AG09319 (cell line): ENCODE data around the gene MAGI3.
"Not testable (repeated sequence)": the region's sequence is repeated elsewhere in the genome, so short reads cannot be mapped to it uniquely, and the experiment has no call there.

Source experiments
- DNase-seq: peaks from one replicate; pipeline ENCODE4 v3.0.0-alpha.2; 2010; ENCODE audit warnings: low read depth; ENCODE audit errors: extremely low read depth
- CTCF ChIP-seq: IDR thresholded peaks from 2 replicates; pipeline ENCODE4 v1.5.1; 2011; ENCODE audit warnings: low read depth, mild to moderate bottlenecking, inconsistent platforms, low read length, moderate library complexity

MAGI3 gene

GRCh38 chr1:113692824-113693431 lies 302.6 kb downstream of the MAGI3 start:
- DNase-seq: no peak
- TF ChIP-seq CTCF: no peak

- no peak for TF ChIP-seq CTCF
- no peak for DNase-seq
Measured at GRCh38 chr1:113694910-113695309, 304.6 kb downstream of the MAGI3 start.

DNA sequence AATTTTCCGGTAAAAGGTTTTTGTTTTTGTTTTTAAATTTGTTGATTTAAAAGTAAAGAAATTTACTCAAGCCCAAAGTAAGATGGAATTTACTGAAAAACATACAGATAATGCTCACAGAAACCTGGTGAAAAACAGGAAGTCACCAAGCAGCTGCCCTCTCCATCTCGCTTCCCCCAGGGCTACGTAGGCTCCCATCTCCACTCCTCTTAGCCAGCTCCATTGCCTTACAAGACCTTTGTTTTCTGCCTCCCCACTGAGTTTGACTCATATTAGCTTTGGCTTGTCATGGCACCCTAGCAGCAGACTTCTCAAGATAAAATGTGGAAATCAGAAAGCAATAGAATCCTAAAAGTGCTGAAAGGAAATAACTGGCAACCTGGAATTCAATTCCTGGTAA lies 311.1 kb downstream of the MAGI3 start:
- no peak for DNase-seq
- no peak for TF ChIP-seq CTCF

DNA sequence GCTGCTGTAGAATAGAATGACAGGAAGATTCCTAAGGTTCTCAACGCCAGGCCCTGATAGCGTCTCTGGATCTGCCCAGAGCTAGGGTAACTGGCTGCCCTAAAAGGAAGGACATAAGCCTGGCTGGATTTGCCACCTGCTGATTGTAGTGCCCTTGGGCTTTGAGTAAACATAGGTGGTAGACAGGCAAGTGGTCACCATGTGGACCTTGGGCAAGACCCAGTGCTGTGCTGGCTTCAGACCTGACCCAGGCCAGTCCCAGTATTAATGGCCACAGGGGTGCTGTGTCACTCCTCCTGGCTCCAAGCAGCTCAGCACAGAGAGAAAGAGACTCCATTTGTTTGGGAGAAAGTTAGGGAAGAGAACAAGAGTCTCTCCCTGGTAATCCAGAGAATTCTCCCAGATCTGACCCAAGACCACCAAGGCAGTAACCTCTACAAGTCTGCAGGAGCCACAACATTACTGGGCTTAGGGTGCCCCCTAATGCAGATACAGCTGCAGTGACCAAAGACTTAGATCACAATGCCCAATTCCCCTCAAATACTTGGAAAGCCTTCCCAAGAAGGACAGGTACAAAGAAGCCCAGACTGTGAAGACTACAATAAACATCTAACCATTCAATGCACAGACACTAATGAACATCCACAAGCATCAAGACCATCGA lies 324.4 kb downstream of the MAGI3 start:
- TF ChIP-seq CTCF: no peak; the same call in none of the 2 replicates
- no peak for DNase-seq

GRCh38 chr1:113717506-113717905 lies 327.2 kb downstream of the MAGI3 start:
- not testable (repeated sequence) for DNase-seq

- DNase-seq: not testable (repeated sequence)
Measured at GRCh38 chr1:113718621-113719020, 328.3 kb downstream of the MAGI3 start.

- no peak for TF ChIP-seq CTCF
- DNase-seq: no peak
Measured at GRCh38 chr1:113721010-113721409, 330.7 kb downstream of the MAGI3 start.

DNA sequence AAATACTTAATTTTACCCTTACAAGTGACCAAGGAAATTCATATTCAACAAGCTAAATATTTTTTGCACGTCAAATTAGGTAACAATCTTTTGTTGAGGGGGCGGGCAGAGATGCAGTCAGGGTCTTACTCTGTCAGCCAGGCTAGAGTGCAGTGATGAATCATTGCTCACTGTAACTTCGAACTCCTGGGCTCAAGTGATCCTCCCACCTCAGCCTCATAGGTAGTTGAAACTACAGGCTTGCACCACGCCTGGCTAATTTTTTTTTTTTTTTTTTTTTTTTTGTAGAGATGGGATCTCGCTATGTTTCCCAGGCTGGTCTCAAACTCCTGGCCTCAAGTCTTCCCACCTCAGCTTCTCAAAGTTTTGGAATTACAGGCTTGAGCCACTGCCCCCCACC lies 342.5 kb downstream of the MAGI3 start:
- no peak for TF ChIP-seq CTCF
- DNase-seq: no peak
